ENCODE data around the gene SAMD4A.

The SAMD4A gene

DNA sequence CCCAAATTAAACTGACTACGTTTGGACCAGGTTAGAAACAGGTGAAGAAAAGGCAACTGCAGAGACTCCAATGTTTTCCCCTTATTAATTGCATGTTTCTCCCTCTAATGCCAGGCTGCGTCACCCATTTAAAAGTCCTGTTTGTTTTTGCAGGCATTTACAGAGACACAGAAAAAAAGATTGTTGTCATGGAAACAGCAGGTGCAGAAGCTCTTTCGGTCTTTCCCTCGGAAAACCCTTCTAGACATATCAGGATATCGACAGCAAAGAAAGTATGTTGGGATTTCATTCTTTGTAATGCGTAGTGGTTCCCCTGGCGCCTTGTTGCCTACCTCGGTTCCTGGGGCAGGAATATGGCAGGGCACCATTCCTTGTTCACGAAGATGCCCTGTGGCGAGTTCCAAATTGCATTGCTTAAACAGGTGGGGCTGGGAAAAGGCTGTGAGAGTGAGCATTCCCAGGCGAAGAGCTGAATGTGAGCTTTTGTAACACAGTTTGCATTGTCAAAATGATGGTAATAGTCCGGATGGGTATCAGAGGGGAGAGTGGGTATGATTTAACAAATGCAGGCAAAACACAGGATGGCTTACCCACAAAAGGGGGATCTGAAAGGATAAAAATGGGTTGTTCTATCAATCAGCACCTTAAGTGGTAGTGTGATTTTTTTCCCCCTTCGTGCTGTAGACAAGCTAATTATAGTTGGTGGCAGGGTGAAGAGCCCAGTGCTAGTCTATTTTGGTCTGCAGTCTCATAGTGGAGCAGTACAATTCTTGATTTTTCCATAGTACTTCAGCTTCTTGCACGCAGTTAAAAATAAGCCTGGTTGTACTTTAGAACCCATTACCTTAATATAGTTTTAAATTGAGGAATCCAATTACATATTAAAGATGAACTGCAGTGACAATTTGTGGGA lies 203.3 kb downstream of the SAMD4A start:
- TF ChIP-seq, protein P1, sequence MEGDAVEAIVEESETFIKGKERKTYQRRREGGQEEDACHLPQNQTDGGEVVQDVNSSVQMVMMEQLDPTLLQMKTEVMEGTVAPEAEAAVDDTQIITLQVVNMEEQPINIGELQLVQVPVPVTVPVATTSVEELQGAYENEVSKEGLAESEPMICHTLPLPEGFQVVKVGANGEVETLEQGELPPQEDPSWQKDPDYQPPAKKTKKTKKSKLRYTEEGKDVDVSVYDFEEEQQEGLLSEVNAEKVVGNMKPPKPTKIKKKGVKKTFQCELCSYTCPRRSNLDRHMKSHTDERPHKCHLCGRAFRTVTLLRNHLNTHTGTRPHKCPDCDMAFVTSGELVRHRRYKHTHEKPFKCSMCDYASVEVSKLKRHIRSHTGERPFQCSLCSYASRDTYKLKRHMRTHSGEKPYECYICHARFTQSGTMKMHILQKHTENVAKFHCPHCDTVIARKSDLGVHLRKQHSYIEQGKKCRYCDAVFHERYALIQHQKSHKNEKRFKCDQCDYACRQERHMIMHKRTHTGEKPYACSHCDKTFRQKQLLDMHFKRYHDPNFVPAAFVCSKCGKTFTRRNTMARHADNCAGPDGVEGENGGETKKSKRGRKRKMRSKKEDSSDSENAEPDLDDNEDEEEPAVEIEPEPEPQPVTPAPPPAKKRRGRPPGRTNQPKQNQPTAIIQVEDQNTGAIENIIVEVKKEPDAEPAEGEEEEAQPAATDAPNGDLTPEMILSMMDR (IDR thresholded peaks at IDR 0.05; ENCODE audit: insufficient read depth, low read length, poor library complexity, severe bottlenecking) = no peak
- no peak for DNase-seq (ENCODE audit: extremely low read depth, insufficient read length)
- H3K4me3 ChIP-seq (replicated peaks; ENCODE audit: low read depth, low read length) = no peak overlapping the region
- H3K36me3 ChIP-seq (ENCODE audit: control insufficient read depth, insufficient read depth, low read length) = no peaks in the 10 kb centered on the region
- H3K27me3 ChIP-seq (replicated peaks; ENCODE audit: control insufficient read depth, insufficient read depth, low read length) = no peaks in the 10 kb centered on the region

DNA sequence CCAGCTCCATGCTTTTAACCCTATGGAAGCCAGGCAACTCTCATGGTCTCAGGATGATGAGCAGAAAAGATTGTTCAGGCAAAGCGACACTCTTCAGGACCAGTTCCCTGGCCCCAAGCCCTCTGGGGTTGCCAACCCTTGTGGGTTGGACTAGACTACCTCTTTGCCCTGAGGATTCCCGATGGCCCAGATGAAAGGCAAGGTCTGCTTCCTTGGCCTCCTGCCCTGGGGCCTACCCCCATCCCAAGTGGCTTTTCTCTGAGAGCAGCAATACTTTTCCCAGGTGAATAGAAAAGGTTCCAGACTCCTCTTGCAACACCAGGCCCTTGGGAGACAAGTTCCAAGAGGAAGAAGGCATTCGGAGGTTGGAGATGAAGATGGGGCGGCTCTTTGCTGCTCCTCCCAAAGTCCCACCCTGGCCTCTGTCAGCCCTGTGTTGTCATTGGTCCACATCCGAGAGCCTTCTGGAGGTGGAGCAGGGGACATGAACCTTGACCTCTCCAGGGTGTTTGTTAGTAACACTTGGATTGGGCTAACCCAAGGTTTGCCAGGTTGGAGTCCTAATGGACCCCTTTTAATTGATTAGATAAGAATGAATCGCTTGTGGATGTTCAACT lies 204.6 kb downstream of the SAMD4A start:
- TF ChIP-seq, protein P1 (IDR thresholded peaks at IDR 0.05; ENCODE audit: insufficient read depth, low read length, poor library complexity, severe bottlenecking) = no peak
- no peaks in the 10 kb centered on the region for H3K36me3 ChIP-seq (ENCODE audit: control insufficient read depth, insufficient read depth, low read length)
- no peak for DNase-seq (ENCODE audit: extremely low read depth, insufficient read length)
- no peak overlapping the region for H3K4me3 ChIP-seq (replicated peaks; ENCODE audit: low read depth, low read length)
- H3K27me3 ChIP-seq (replicated peaks; ENCODE audit: control insufficient read depth, insufficient read depth, low read length) = no peaks in the 10 kb centered on the region

DNA sequence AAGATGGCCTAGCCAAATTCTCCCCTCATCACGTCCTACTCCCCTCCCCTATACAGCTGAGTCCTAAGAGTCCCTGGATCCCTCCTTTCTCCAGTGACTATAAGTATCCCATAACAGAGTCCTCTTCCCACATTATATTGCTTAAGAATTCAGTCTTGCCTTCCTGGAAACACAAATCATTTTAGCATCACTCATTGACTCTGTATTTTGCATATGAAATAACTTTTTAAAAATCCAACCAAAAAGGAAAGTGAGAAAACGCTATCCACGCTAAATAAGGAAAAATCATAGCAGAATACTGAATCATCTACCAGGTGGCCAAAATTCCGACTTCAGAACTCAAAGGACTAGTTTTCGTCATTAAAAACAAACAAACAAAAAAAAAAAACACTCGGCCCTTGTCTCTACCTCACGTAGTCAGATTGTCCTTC lies 205.5 kb downstream of the SAMD4A start:
- TF ChIP-seq, protein P1 (IDR thresholded peaks at IDR 0.05; ENCODE audit: insufficient read depth, low read length, poor library complexity, severe bottlenecking) = no peak
- Histone ChIP-seq H3K4me3 (replicated peaks; ENCODE audit: low read depth, low read length) (no peak overlapping the region), H3K27me3 (replicated peaks; ENCODE audit: control insufficient read depth, insufficient read depth, low read length) (no peaks in the 10 kb centered on the region), H3K36me3 (ENCODE audit: control insufficient read depth, insufficient read depth, low read length) (no peaks in the 10 kb centered on the region)
- no peak for DNase-seq (ENCODE audit: extremely low read depth, insufficient read length)

- TF ChIP-seq, protein P1 (IDR thresholded peaks at IDR 0.05; ENCODE audit: insufficient read depth, low read length, poor library complexity, severe bottlenecking) = peak; percentile 47
- DNase-seq (ENCODE audit: extremely low read depth, insufficient read length) = peak; percentile 60
- no peaks in the 10 kb centered on the region for H3K27me3 ChIP-seq (replicated peaks; ENCODE audit: control insufficient read depth, insufficient read depth, low read length)
- peak overlapping the region; percentile 17 for H3K4me3 ChIP-seq (replicated peaks; ENCODE audit: low read depth, low read length)
- no peaks in the 10 kb centered on the region for H3K36me3 ChIP-seq (ENCODE audit: control insufficient read depth, insufficient read depth, low read length)
Observed at GRCh38 chr14:54773171-54774006, 206.5 kb downstream of the SAMD4A start.

DNA sequence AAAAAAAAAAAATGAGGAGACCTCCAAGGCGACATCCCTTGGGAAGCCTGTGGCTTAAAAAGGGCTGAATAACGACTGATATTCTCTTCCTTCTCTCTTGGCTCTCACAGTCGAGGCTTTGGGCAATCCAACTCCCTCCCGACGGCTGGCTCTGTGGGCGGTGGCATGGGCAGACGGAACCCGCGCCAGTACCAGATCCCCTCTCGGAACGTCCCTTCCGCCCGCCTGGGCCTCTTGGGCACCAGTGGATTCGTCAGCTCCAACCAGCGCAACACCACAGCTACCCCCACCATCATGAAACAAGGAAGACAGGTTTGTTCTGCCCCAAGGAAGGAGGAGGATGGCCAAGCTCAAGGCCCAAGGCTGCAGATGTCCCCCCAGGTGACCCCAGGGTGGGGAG lies 207.9 kb downstream of the SAMD4A start:
- Histone ChIP-seq H3K36me3 (ENCODE audit: control insufficient read depth, insufficient read depth, low read length) (no peaks in the 10 kb centered on the region), H3K27me3 (replicated peaks; ENCODE audit: control insufficient read depth, insufficient read depth, low read length) (no peaks in the 10 kb centered on the region), H3K4me3 (replicated peaks; ENCODE audit: low read depth, low read length) (no peak overlapping the region)
- TF ChIP-seq, protein P1 (IDR thresholded peaks at IDR 0.05; ENCODE audit: insufficient read depth, low read length, poor library complexity, severe bottlenecking) = no peak
- DNase-seq (ENCODE audit: extremely low read depth, insufficient read length) = no peak

All from GM06990 (cell line).